K562 (cell line): Measurements from ENCODE around the gene CADPS2. TPM values are rescaled to one million over a fixed set of nuclear protein-coding genes. Genes with fewer than 3 reads are reported as not detected.

Source experiments
- CBX3 ChIP-seq, 2 experiments: IDR thresholded peaks; 1 replicate in 1 of 2; 2 replicates in 1 of 2; pipeline ENCODE4 v1.6.1; 2012; ENCODE audit warnings: inconsistent platforms in 2 of 2, low read length in 2 of 2, borderline replicate concordance in 1 of 2, control low read depth in 1 of 2
- CSDE1 ChIP-seq, 2 experiments: fragments of 450-650 bp; IDR thresholded peaks; 2 replicates each; pipeline ENCODE4 v1.6.1; 2016; ENCODE audit warnings: mild to moderate bottlenecking in 1 of 2
- EGR1 ChIP-seq: fragments of 450-650 bp; conservative IDR thresholded peaks from 2 replicates; pipeline ENCODE4 v1.6.1; 2017; ENCODE audit warnings: mild to moderate bottlenecking
- EP400 ChIP-seq: fragments of 450-650 bp; IDR thresholded peaks from 2 replicates; pipeline ENCODE4 v1.6.1; 2017; ENCODE audit warnings: antibody characterized with exemption, mild to moderate bottlenecking, moderate library complexity
- ETV6 ChIP-seq, 3 experiments: fragments of 150-350 bp in 1 of 3; sonication (generic) in 1 of 3; formaldehyde crosslinking in 1 of 3; IDR thresholded peaks; 2 replicates each; pipeline versions ENCODE4 v1.6.1 to v1.8.0; 2014 to 2022; ENCODE audit warnings: borderline replicate concordance in 2 of 3, low read depth in 2 of 3, antibody characterized with exemption in 1 of 3, low read length in 1 of 3, mild to moderate bottlenecking in 1 of 3, missing genetic modification reagents in 1 of 3
- FOS ChIP-seq: IDR thresholded peaks from 3 replicates; pipeline ENCODE4 v1.6.1; 2011; ENCODE audit not compliant: insufficient read length; ENCODE audit errors: extremely low read depth
- MEF2D ChIP-seq: conservative IDR thresholded peaks from 2 replicates; pipeline ENCODE4 v1.6.1; 2016; ENCODE audit warnings: low read depth, missing genetic modification characterization, missing compliant biosample characterization
- MEIS2 ChIP-seq: fragments of 450-650 bp; IDR thresholded peaks from 2 replicates; pipeline ENCODE4 v1.6.1; 2014; ENCODE audit warnings: mild to moderate bottlenecking; ENCODE audit not compliant: partially characterized antibody
- MTA2 ChIP-seq: fragments of 450-650 bp; IDR thresholded peaks from 2 replicates; pipeline ENCODE4 v1.6.1; 2016; ENCODE audit warnings: low read depth
- NCOA6 ChIP-seq: fragments of 450-650 bp; IDR thresholded peaks from 2 replicates; pipeline ENCODE4 v1.6.1; 2017; ENCODE audit warnings: mild to moderate bottlenecking
- PATZ1 ChIP-seq: fragments of 250-450 bp; sonication (Bioruptor Pico); IDR thresholded peaks from 2 replicates; pipeline ENCODE4 v1.5.0; 2020; ENCODE audit warnings: mild to moderate bottlenecking, borderline replicate concordance
- SMAD4 ChIP-seq: fragments of 250-450 bp; sonication (Bioruptor Pico); conservative IDR thresholded peaks from 2 replicates; pipeline ENCODE4 v1.8.0; 2021; ENCODE audit warnings: inconsistent platforms, mild to moderate bottlenecking, moderate library complexity
- SNRNP70 ChIP-seq: fragments of 200-400 bp; formaldehyde crosslinking; optimal IDR thresholded peaks from 2 replicates; pipeline ENCODE3; 2017; ENCODE audit warnings: low read depth, low read length
- SUPT5H ChIP-seq: fragments of 450-650 bp; IDR thresholded peaks from 2 replicates; pipeline ENCODE4 v1.6.1; 2016
- TRIM25 ChIP-seq: fragments of 450-650 bp; IDR thresholded peaks from 2 replicates; pipeline ENCODE4 v1.7.0; 2016; ENCODE audit warnings: borderline replicate concordance
- UBTF ChIP-seq, 2 experiments: IDR thresholded peaks; 2 replicates each; pipeline ENCODE4 v1.6.1; 2012; ENCODE audit warnings: improper control_type of control experiment in 2 of 2, low read depth in 2 of 2, low read length in 2 of 2, borderline replicate concordance in 1 of 2
- ZBTB7A ChIP-seq: IDR thresholded peaks from 2 replicates; pipeline ENCODE4 v1.6.1; 2011; ENCODE audit warnings: low read depth, mild to moderate bottlenecking, low read length, moderate library complexity, borderline replicate concordance; ENCODE audit not compliant: control insufficient read depth
- ZNF121 ChIP-seq: sonication (generic); formaldehyde crosslinking; conservative IDR thresholded peaks from 2 replicates; pipeline ENCODE4 v1.8.0; 2022; ENCODE audit warnings: missing genetic modification reagents
- ZNF197 ChIP-seq: fragments of 200-800 bp; sonication (Bioruptor generic); IDR thresholded peaks from 2 replicates; pipeline ENCODE4 v1.6.1; 2016; ENCODE audit warnings: low read depth, missing genetic modification characterization, missing compliant biosample characterization
- ZNF324 ChIP-seq: fragments of 250-450 bp; sonication (Bioruptor Pico); IDR thresholded peaks from 2 replicates; pipeline ENCODE4 v1.4.0; 2020; ENCODE audit warnings: mild to moderate bottlenecking
- ZNF431 ChIP-seq: sonication (generic); formaldehyde crosslinking; IDR thresholded peaks from 2 replicates; pipeline ENCODE4 v1.8.0; 2022; ENCODE audit warnings: mild to moderate bottlenecking, missing genetic modification reagents
- ZNF57 ChIP-seq: fragments of 450-650 bp; formaldehyde crosslinking; IDR thresholded peaks from 2 replicates; pipeline ENCODE4 v1.4.0; 2020; ENCODE audit warnings: mild to moderate bottlenecking, moderate library complexity
- polyA plus RNA-seq, 8 experiments: library from polyadenylated mRNA; depleted of rRNA in 4 of 8; stranded (reverse) in 5 of 8; unstranded in 3 of 8; fragments of >200 nt; fragmentation: Nextera tagmentation in 2 of 8; fragmentation: Illumina TruSeq in 1 of 8; extraction: Ambion mirVana in 2 of 8; extraction: Trizol in 1 of 8; gene quantifications; 2 replicates each; pipeline versions ENCODE4 v1.2.1 to v1.2.3, GENCODE V29; 2011 to 2014; ENCODE audit warnings: inconsistent platforms in 1 of 8, missing spikeins in 1 of 8
- total RNA-seq, 7 experiments: library from RNA; depleted of rRNA in 6 of 7; stranded (reverse); fragments of >200 nt in 6 of 7; fragmentation: Illumina TruSeq in 2 of 7; extraction: Trizol in 2 of 7; gene quantifications; 2 replicates each; pipeline versions ENCODE4 v1.2.1 to v1.2.3, GENCODE V29; 2011 to 2021; ENCODE audit warnings: low replicate concordance in 1 of 7

CADPS2 gene
- total and polyA plus RNA-seq, 9 of the 15 experiments (the other 6 are each of a cell fraction or from before 2014, with no cell fraction given) = 0.03 to 0.14 (median 0.04) TPM; not detected in 1

GRCh38 chr7:122886357-122887081, at the start of gene CADPS2 (continued):
- TF ChIP-seq NCOA6 = peak; percentile 51; the same call in 1 of the 2 replicates
- TF ChIP-seq TRIM25 = no peak
- TF ChIP-seq PATZ1 (CRISPR knock-in tag) = no peak
- TF ChIP-seq SUPT5H = no peak
- no peak for TF ChIP-seq SNRNP70
- no peak for TF ChIP-seq MTA2
- TF ChIP-seq MEIS2 = no peak
- no peak for TF ChIP-seq ZNF197 (CRISPR knock-in tag)
- TF ChIP-seq UBTF (IDR thresholded peaks at IDR 0.05; ENCODE audit: borderline replicate concordance in 1 of 2, low read depth in 2 of 2, low read length in 2 of 2) = 0 out of 4 replicates have a peak, but pooled peaks of 1 of the 2 experiments have one; percentile 24
- TF ChIP-seq FOS = no peak
- TF ChIP-seq SMAD4 (CRISPR knock-in tag) = no peak
- no peak for TF ChIP-seq EP400
- TF ChIP-seq ZNF57 = no peak
- no peak for TF ChIP-seq ZNF431 (CRISPR knock-in tag)
- TF ChIP-seq CBX3 (IDR thresholded peaks at IDR 0.05; ENCODE audit: borderline replicate concordance in 1 of 2, low read length in 2 of 2) = no peak
- TF ChIP-seq EGR1 = no peak
- no peak for TF ChIP-seq ETV6 (IDR thresholded peaks at IDR 0.05; ENCODE audit: borderline replicate concordance in 1 of 2, low read depth in 2 of 2, low read length in 1 of 2)
- no peak for TF ChIP-seq ETV6 (CRISPR knock-in tag; IDR thresholded peaks at IDR 0.05; ENCODE audit: borderline replicate concordance)
- no peak for TF ChIP-seq CSDE1 (IDR thresholded peaks at IDR 0.05)
- TF ChIP-seq MEF2D (tag) = no peak
- TF ChIP-seq ZNF324 (CRISPR knock-in tag) = no peak
- TF ChIP-seq ZNF121 (CRISPR knock-in tag) = no peak
- TF ChIP-seq ZBTB7A = no peak
